ENCODE results near the gene GSTP1. TPM values are rescaled to one million over a fixed set of nuclear protein-coding genes. Genes with fewer than 3 reads are reported as not detected.

Gene GSTP1
- polyA plus RNA-seq, 1 of the 3 experiments (the other 2 are of a cell fraction) = 745 TPM

DNA sequence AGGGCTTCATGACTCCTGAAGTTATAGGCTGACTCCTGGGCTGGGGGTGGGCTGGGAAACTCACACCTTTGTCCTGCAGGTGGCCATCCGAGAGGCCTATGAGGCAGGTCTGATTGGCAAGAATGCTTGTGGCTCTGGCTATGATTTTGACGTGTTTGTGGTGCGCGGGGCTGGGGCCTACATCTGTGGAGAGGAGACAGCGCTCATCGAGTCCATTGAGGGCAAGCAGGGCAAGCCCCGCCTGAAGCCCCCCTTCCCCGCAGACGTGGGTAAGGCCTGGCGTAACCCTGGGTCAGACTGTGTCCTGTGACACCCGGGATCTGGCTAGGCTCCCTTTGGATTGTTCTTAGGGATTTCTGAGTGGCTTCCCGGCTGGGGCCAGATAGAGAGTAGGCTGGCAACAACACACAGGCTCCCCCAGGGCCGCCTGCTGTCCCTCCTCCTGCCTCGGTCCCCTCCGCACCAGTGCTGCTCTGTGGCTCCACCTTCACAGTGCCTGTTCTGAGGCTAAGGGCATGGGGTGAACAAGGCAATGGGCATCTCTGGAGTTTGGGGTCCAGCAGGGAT is 26.8 kb downstream of the GSTP1 start:
- H4K20me1 ChIP-seq (ENCODE audit: insufficient read depth) = peaks cover 2% of the 10 kb centered on the region; the same call in 1 of the 2 replicates
- peaks cover 7 to 13% of the 10 kb centered on the region in 2 experiments; a peak in 3 of 4 replicates for H3K4me1 ChIP-seq (ENCODE audit: control insufficient read depth in 1 of 2, insufficient read depth in 2 of 2, low read depth in 1 of 2, low read length in 1 of 2)
- H3F3A ChIP-seq (replicated peaks; ENCODE audit: insufficient read depth) = no peaks in the 10 kb centered on the region
- 95% methylated on average over 11 of the region's 15 CpGs for WGBS (ENCODE audit: low lambda C conversion rate)
- no peak overlapping the region for H3K27ac ChIP-seq (ENCODE audit: low read depth in 2 of 2, low read length in 1 of 2)
- H3K79me2 ChIP-seq (ENCODE audit: insufficient read depth) = peaks cover 17% of the 10 kb centered on the region
- no peak overlapping the region for H3K4me2 ChIP-seq
- H3K4me3 ChIP-seq (ENCODE audit: low read depth in 2 of 2, low read length in 1 of 2) = no peak overlapping the region
- ChIA-PET POLR2A (no interaction called here), CTCF (interaction anchor here (2.4 kb wide), 1 partner anchor 19 kb away, joined by 17 read pairs; the partner anchor contains the start of gene NUDT8)
- H3K36me3 ChIP-seq (replicated peaks in 1 of 2; ENCODE audit: control insufficient read depth in 1 of 2, insufficient read depth in 2 of 2, low read length in 1 of 2) = peaks cover 5 to 42% of the 10 kb centered on the region in 2 experiments
- DNase-seq = no peak
- no peaks in the 10 kb centered on the region for H3K9me2 ChIP-seq
- H3K27me3 ChIP-seq (ENCODE audit: insufficient read depth) = no peaks in the 10 kb centered on the region
- TF ChIP-seq EP300 (IDR thresholded peaks at IDR 0.05; ENCODE audit: borderline replicate concordance in 1 of 2, low read depth in 1 of 2, low read length in 1 of 2) = no peak
- TF ChIP-seq, protein P1, sequence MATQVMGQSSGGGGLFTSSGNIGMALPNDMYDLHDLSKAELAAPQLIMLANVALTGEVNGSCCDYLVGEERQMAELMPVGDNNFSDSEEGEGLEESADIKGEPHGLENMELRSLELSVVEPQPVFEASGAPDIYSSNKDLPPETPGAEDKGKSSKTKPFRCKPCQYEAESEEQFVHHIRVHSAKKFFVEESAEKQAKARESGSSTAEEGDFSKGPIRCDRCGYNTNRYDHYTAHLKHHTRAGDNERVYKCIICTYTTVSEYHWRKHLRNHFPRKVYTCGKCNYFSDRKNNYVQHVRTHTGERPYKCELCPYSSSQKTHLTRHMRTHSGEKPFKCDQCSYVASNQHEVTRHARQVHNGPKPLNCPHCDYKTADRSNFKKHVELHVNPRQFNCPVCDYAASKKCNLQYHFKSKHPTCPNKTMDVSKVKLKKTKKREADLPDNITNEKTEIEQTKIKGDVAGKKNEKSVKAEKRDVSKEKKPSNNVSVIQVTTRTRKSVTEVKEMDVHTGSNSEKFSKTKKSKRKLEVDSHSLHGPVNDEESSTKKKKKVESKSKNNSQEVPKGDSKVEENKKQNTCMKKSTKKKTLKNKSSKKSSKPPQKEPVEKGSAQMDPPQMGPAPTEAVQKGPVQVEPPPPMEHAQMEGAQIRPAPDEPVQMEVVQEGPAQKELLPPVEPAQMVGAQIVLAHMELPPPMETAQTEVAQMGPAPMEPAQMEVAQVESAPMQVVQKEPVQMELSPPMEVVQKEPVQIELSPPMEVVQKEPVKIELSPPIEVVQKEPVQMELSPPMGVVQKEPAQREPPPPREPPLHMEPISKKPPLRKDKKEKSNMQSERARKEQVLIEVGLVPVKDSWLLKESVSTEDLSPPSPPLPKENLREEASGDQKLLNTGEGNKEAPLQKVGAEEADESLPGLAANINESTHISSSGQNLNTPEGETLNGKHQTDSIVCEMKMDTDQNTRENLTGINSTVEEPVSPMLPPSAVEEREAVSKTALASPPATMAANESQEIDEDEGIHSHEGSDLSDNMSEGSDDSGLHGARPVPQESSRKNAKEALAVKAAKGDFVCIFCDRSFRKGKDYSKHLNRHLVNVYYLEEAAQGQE (IDR thresholded peaks at IDR 0.05; ENCODE audit: low read depth, low read length) = no peak
- TF ChIP-seq, protein P2, sequence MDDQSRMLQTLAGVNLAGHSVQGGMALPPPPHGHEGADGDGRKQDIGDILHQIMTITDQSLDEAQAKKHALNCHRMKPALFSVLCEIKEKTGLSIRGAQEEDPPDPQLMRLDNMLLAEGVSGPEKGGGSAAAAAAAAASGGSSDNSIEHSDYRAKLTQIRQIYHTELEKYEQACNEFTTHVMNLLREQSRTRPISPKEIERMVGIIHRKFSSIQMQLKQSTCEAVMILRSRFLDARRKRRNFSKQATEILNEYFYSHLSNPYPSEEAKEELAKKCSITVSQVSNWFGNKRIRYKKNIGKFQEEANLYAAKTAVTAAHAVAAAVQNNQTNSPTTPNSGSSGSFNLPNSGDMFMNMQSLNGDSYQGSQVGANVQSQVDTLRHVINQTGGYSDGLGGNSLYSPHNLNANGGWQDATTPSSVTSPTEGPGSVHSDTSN (IDR thresholded peaks at IDR 0.05) = no peak
- TF ChIP-seq SIN3A (IDR thresholded peaks at IDR 0.05; ENCODE audit: borderline replicate concordance, low read depth, low read length) = no peak
- TF ChIP-seq TAF1 (IDR thresholded peaks at IDR 0.05; ENCODE audit: borderline replicate concordance, low read depth, low read length) = no peak
- TF ChIP-seq, protein P3, sequence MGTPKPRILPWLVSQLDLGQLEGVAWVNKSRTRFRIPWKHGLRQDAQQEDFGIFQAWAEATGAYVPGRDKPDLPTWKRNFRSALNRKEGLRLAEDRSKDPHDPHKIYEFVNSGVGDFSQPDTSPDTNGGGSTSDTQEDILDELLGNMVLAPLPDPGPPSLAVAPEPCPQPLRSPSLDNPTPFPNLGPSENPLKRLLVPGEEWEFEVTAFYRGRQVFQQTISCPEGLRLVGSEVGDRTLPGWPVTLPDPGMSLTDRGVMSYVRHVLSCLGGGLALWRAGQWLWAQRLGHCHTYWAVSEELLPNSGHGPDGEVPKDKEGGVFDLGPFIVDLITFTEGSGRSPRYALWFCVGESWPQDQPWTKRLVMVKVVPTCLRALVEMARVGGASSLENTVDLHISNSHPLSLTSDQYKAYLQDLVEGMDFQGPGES (IDR thresholded peaks at IDR 0.05; ENCODE audit: low read depth, low read length) = no peak
- no peaks in the 10 kb centered on the region for H3K9me3 ChIP-seq
- no peak overlapping the region for H3K9ac ChIP-seq
- H2AFZ ChIP-seq (ENCODE audit: low read depth) = no peak overlapping the region

DNA sequence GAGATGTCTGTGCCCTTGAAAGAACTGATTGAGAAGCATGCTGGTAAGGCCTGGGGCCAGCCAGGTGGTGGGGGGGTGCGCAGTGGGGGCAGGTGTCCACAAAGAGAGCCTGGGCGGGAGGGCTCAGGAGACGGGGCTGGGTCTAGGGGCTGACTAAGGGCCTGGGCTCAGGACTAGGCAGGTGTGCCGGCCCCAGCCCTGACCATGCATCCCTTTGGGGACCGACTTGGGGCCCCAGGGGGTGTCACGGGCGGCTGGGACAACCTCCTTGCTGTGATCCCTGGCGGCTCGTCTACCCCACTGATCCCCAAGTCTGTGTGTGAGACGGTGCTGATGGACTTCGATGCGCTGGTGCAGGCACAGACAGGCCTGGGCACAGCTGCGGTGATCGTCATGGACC is 27.6 kb downstream of the GSTP1 start:
- Histone ChIP-seq H3K9me2 (no peaks in the 10 kb centered on the region), H3K9me3 (no peaks in the 10 kb centered on the region), H3K4me2 (no peak overlapping the region), H3K36me3 (replicated peaks in 1 of 2; ENCODE audit: control insufficient read depth in 1 of 2, insufficient read depth in 2 of 2, low read length in 1 of 2) (peaks cover 5 to 42% of the 10 kb centered on the region in 2 experiments), H3K27me3 (ENCODE audit: insufficient read depth) (no peaks in the 10 kb centered on the region), H3K4me1 (ENCODE audit: control insufficient read depth in 1 of 2, insufficient read depth in 2 of 2, low read depth in 1 of 2, low read length in 1 of 2) (peaks cover 7 to 10% of the 10 kb centered on the region in 2 experiments; a peak in 3 of 4 replicates), H3K4me3 (ENCODE audit: low read depth in 2 of 2, low read length in 1 of 2) (no peak overlapping the region), H3K9ac (no peak overlapping the region), H3K27ac (ENCODE audit: low read depth in 2 of 2, low read length in 1 of 2) (no peak overlapping the region), H2AFZ (ENCODE audit: low read depth) (no peak overlapping the region), H4K20me1 (ENCODE audit: insufficient read depth) (peaks cover 2% of the 10 kb centered on the region; the same call in 1 of the 2 replicates), H3F3A (replicated peaks; ENCODE audit: insufficient read depth) (no peaks in the 10 kb centered on the region), H3K79me2 (ENCODE audit: insufficient read depth) (peaks cover 17% of the 10 kb centered on the region)
- TF ChIP-seq, protein P4, sequence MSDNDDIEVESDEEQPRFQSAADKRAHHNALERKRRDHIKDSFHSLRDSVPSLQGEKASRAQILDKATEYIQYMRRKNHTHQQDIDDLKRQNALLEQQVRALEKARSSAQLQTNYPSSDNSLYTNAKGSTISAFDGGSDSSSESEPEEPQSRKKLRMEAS (IDR thresholded peaks at IDR 0.05; ENCODE audit: low read depth) = no peak
- TF ChIP-seq JUND (IDR thresholded peaks at IDR 0.05) = no peak
- no peak for TF ChIP-seq FOSL2 (IDR thresholded peaks at IDR 0.05; ENCODE audit: borderline replicate concordance, low read depth)
- TF ChIP-seq NFIC (IDR thresholded peaks at IDR 0.05; ENCODE audit: borderline replicate concordance) = no peak
- no peak for DNase-seq
- CTCF ChIA-PET = no interaction called here
- POLR2A ChIA-PET = no interaction called here
- WGBS (ENCODE audit: low lambda C conversion rate) = 83% methylated on average over 2 of the region's 14 CpGs
